HG03108 (cell line): ENCODE measurements around the gene SPATA21.
A peak's percentile ranks its signal among the peaks of the same experiment; 100 is the strongest.

Source experiments
- ATAC-seq: cut with Tn5 transposase; IDR thresholded peaks from one replicate; pipeline ENCODE4 v1.9.1; 2021; ENCODE audit warnings: moderate library complexity; ENCODE audit not compliant: unreplicated experiment

The SPATA21 gene

DNA sequence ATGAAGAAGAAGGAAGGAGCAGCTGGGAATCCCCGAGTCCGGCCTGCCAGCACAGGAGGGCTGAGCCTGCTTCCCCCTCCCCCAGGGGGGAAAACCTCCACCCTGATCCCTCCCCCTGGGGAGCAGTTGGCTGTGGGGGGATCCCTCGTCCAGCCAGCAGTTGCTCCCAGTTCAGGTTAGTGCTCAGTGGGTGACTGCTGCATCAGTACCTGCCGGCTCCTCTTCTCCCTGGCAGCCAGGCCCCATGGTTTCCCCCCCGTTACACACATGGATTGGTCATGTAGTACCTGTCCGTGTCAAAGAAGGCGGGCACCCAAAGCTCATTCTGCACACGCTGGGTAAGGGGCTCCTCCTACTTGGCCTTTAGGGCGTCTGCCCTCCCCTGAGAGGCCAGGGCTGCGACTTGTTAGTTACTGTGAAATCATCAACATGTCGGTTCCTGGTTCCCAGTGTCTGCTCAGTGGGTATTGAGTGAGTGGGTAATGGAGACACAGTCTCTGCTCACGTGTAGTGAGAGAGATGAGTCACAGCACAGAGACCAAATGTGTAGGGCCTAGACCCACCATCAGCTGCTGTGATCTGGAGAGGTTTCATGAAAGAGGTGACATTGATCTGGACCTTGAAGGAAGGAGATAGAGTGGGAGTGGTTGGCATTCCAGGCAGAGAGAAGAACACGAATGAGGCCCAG lies 14.8 kb upstream of the SPATA21 start:
- ATAC-seq, result no peak

- ATAC-seq, result no peak
These were observed 13.7 kb upstream of the SPATA21 start for GRCh38 chr1:16450863-16451481.

DNA sequence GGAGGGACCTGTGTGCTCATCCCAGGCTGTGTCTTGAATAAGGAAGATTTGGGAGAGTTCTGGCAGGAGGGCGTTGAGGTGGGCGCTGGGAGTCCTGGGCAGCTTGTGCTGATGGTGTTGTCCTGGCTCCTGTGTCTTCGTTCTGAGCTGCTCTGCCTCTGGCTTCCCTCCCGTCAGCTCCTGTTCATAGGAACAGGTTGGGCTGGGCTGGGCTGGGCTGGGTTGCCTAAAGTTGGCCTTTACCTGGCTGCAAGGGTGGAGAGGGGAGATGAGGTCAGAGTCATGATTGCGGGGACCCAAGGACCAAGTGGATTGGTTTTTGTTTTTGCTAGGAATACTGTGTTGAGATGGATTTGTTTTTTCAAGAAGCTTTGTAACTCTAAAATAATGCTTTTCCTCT lies 12.4 kb upstream of the SPATA21 start:
- no peak for ATAC-seq

DNA sequence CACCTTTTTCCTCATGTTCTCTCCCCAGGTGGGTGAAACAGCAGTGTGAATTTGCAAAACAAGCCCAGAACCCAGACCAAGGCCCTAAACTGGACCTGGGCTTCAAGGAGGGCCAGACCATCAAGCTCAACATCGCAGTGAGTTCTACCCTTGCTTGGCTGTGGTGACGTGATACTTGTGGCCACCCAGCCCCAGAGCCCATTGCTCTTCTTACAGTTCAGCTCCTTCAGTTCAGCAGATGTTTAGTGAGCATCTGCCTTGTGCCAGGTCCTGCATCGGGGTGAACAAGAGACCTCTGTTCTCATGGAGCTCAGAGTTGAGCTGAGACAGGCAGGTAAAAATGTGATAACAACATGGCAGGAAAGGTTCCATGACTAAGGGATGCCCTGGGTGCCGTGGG lies 11.8 kb upstream of the SPATA21 start:
- no peak for ATAC-seq

DNA sequence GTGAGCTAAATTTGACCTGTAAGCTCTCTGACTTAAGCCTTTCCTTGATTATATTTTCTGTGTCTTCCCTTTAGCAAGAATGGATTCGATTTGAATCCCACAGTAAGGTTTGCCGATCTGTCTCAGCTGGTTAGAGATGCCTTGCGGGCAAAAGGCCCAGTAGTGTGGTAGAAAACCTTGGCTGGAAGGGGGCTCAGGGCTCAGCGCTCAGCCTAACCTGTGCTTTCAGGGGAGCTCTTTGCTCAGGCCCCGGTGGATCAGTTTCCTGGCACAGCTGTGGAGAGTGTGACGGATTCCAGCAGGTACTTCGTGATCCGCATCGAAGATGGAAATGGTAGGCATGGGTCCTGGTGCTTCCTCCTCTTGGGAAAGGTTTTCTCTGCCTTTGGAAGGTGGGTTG lies 10.4 kb upstream of the SPATA21 start:
- no peak for ATAC-seq

DNA sequence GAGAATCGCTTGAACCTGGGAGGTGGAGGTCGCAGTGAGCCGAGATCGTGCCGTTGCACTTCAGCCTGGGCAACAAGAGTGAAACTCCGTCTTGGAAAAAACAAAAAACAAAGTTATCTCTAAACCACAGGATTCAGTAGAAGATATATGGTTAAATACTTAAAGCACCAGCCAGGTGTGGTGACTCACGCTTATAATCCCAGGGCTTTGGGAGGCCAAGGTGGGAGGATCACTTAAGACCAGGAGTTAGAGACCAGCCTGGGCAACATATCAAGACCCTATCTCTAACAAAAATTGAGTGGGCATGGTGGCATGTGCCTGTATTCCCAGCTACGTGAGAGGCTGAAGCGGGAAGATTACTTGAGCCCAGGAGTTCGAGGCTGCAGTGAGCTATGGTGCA lies 8.9 kb upstream of the SPATA21 start:
- ATAC-seq, result no peak

GRCh38 chr1:16445052-16445451 lies 7.8 kb upstream of the SPATA21 start:
- ATAC-seq, result no peak

DNA sequence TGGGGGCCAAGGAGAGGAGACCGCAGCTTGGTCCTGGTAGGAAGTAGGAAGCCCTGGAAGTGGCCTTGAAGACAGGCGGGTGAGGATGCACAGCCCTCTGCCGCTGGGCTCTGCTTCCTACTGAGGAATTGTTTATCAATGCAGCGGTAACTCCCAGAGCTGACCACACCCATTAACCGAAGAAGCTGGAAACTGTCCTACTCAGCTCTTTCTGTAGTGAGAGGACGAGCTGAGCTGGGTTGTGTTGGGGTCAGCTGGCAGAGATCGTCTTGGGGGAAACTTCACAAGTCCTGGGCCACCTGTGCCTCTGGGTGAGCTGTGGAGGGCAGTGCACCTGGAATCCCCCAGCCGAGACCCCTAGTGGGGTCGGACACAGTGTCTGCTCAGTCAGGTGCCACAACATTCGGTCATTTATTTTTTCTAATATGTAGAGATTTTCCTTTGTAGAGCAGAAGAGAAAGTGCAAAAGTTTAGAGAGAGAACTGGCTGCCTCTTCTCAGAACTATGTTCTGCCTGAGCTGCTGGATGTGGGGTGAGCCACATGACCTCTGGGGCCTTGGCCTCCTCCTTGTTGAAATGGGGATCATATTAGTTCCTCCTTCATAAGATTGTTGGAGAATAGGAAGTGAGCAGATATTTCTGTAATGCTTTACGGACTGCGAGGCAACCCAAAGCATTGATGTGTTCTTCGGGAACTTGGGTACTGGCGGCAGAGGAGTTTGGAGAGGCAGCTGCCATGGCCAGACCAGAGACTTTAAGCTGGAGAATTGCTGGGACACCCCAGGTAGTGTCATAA lies 6.9 kb upstream of the SPATA21 start:
- ATAC-seq, result no peak

DNA sequence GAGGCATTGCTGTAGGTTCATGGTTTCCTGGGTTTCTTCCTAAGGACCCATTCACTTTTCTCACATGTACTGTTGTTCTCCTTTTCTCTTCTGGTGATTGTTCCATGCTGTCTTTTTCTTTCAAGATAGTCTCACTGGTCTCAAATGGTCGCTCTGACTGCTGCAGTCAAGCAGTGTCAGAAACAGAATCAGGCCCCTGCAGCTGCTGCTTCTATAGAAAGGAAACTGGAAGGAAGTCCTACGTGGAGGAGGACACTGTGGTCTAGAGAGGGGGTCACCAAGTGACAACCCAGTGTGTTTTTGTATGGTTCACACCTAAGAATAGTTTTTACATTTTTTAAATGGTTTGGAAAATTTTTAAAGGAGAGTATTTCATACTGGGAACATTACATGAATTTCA lies 5.7 kb upstream of the SPATA21 start:
- ATAC-seq, result no peak

DNA sequence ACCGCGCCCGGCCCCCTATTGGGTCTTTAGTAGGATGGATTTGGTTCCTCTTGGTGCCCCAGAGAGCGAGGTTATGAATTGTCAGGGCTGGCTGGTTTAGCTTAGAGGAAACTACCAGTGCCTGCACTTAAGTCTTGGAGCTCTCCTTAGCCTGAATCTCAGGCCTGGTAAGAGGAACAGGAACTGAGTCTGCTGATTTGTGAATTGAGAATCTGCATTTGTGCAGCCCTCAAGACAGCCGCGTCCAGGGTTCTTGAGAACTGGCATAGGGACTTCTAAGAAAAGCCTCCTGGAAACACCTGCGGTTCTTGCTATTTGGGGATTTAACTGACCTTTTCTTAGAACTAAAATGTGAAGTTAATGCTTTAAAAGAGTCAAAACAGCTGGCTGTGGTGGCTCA lies 5.0 kb upstream of the SPATA21 start:
- ATAC-seq, result no peak

DNA sequence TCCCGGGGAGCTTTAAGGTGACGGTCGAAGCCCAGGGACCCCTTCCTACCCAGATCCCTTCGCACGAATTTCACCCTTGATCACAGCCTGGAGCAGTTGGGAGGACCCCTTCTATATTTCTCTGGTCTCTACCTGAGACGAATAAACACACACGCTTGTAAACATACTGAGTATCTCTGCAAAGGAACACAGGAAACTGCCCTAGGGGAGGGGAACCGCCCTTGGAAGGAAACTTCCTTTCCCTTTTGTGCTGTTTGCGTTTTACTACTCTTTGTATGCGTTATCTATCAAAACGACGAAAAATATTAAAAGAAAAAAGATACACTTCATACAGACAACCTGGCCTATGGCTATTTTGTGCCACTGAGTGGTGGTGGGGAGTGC lies 4.0 kb upstream of the SPATA21 start:
- ATAC-seq, result no peak

- peak; percentile 60 for ATAC-seq
These were observed 3.5 kb upstream of the SPATA21 start, which contains the start of gene NECAP2 for GRCh38 chr1:16440470-16441281. Gene NECAP2, plus strand, starts transcription at chr1:16440724. Its CDS starts 38 bp downstream, at chr1:16440762.

- ATAC-seq, result no peak
These were observed 2.9 kb upstream of the SPATA21 start for GRCh38 chr1:16440131-16440469.

- ATAC-seq, result no peak
These were observed 1.7 kb upstream of the SPATA21 start for GRCh38 chr1:16438924-16439323.

- no peak for ATAC-seq
These were observed 1.3 kb upstream of the SPATA21 start for GRCh38 chr1:16438516-16438915.

GRCh38 chr1:16434501-16434900 lies 2.7 kb downstream of the SPATA21 start:
- ATAC-seq, result no peak

GRCh38 chr1:16434007-16434406 lies 3.2 kb downstream of the SPATA21 start:
- no peak for ATAC-seq

DNA sequence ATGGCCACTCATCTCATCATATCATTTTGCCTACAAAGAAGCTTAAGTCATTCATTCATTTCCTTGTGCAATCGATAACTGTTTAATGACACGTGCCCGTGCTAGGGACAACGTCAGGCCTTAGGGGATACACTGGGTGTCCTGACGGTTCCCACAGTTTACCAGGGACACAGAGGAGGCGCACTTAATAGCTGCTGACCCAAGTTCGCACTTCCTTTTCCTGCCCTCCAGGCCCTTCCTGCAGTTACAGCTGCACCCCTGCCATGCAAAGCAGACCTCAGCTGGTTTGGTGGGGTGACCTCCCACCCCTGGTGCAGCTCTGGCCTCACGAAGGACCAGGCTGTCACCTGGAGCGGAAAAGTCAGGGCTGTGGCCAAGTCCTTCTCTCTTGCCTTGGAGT lies 4.2 kb downstream of the SPATA21 start:
- ATAC-seq, result no peak

GRCh38 chr1:16430606-16431005 lies 6.6 kb downstream of the SPATA21 start:
- ATAC-seq, result no peak

GRCh38 chr1:16425125-16426025 lies 11.8 kb downstream of the SPATA21 start:
- no peak for ATAC-seq
